IPS DF 4.7 (cell line): ENCODE measurements around the gene ATP5MC2.
"Not testable (repeated sequence)": the region's sequence is repeated elsewhere in the genome, so short reads cannot be mapped to it uniquely, and the experiment has no call there.

ENCODE experiments used
- DNase-seq: peaks from one replicate; pipeline ENCODE4 v3.0.0-alpha.2; 2013; ENCODE audit warnings: low spot score; ENCODE audit errors: extremely low read depth

Gene ATP5MC2

DNA sequence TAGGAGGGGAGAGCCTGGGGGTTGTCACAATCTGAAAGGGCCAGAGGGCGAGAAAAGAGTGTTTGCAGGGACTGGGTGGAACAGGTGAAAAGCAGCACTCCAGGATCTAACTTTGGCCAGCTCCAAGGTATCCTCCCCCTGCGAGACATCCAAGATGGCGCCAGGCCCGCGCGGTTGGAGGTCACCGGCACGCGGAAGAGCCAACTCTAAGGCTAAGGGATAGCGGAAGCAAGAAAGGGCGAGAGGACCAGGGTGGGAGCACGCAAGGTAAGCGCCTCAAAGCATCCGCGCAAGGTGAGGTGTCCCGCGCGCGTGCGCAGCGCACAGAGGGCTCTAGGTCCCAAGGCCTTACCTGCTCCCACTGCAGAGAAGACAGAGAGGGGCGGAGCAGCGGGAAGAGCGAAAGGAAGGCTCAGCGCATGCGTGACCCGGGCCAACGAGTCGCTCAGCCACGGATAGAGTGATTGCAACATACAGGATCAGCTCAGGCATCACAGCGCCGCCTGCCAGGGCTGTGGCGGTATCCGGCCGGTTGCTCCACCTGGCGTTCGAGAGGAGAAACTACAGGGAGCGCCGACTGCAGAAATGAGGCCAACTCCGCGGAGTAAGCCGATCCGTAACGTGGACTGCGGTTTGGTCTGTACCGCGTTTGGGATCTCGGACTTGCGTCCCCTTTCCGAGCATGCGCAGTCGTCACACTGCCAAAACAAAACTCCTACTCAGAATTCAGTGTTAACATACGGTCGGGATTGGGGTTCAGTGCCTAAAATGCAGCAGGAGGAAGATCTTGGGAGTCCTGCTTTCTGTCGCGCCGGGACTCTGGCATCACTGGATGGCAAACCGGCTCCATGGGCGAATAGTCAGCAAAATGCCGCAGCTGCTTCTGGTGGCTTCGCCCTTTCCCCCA lies at the start of gene ATP5MC2:
ATP5MC2 (minus strand) TSS at position 383 of the 907 bp plus-strand sequence. CDS start 3,469 bp downstream, outside the sequence.
- DNase-seq, result peak; percentile 99

DNA sequence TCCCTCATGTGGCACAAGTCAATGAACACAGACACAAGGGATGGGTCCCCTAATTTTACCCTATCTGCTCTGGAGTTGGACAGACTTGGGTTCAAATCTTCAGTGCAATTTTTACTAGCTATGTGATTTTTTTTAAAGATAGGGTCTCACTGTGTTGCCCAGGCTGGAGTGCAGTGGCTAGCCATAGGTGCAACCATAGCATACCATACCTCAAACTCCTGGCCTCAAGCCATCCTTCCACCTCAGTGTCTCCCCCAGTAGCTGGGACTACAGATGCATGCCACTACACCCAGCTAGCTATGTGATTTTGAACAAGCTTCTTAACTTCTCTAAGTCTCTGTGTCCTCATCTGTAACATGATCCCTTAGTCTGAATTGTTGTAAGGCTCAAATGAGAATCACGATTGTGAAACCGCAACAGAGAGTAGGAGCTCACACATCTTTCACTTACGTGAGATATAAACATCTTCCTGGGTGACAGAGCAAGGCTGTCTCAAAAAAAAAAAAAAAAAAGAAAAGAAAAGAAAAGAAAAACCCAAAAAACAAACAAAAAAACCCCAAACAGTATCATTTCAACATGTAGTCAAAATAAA lies 46.7 kb upstream of the ATP5MC2 start:
- DNase-seq, result no peak

DNA sequence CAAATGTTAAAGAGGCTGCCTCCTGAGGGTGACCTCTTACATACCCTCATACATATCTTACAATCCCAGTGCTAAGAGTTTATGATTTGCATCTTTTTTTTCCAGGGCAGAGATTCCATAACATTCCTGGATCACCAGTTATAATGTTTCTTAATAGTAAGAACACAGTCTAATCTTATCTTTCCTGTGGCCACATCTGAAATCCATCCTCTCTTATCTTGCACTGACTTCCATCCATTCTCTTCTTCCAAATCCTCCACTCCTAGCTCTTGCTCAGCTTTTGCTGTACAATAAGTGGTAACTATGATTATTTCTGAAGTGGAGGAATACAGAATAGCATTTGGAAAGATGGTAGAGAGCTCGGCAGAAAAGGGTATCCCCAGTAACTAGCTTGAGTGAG lies 45.1 kb upstream of the ATP5MC2 start:
- DNase-seq, result no peak

DNA sequence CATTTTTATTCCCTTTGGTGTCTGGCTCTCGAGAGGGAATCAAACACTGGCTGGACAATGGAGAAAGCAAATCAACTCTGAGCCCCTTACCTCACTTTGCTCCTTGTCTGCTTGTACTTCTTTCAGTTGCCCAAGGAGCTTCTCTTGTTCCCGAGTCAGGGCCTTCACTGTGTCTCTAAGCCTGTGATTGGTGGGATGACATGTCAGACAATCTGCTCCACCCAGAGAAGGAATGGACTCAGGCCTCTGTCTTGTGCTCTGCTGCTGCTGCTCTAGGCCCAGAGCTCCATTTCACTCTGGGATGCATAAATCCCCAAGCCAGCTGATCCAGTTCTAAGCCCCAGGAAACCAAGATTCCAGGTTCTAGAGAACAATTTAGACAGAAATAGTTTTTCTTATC lies 43.8 kb upstream of the ATP5MC2 start:
- no peak for DNase-seq

DNA sequence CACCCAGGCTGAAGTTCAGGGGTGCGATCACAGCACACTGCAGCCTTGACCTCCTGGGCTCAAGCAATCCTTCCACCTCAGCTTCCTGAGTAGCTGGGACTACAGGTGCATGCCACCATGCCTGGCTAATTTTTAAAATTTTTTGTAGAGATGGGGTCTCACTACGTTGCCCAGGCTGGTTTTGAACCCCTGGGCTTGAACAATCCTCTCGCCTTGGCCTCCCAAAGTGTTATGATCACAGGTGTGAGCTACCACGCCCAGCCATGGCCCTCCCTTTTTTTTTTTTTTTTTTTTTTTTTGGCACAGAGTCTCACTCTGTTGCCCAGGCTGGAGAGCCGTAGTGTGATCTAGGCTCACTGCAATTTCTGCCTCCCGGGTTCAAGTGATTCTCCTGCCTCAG lies 42.7 kb upstream of the ATP5MC2 start:
- DNase-seq, result not testable (repeated sequence)

DNA sequence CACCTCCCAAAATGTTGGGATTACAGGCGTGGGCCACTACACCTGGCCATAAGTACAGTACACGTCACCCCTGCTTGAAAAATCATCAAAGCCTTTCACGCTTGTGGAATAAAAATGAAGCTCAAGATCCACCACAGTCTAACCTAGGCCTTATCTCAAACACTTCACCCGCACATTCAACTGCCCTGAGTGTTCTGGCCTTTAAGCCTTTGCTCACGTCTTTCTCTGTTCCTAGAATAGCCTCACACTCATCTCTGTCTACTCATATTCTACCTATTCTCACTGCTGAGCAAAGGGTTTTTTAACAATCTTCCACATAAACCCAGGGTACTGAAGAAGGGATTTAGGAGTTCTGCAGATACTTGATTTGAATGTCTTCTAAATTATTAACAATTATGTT lies 41.4 kb upstream of the ATP5MC2 start:
- no peak for DNase-seq

DNA sequence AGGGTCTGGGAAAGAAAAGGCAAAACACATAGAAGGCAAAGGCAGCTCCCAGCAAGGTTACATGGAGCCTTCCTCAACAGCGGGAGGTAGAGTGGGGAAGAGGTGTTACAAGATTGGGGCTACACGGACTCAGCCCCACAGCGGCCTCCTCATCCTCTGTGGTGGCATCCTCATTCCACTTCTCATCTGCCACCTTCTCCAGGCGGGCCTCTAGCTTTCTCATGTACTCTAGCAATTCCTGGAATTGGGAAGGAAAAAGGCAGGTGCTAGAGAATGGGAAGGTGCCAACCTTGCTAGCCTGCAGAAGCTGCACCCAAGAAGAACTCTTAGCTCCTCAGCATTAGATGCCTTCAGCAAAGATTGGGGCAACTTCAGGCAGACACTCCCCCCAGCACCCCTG lies 38.1 kb upstream of the ATP5MC2 start:
- no peak for DNase-seq

DNA sequence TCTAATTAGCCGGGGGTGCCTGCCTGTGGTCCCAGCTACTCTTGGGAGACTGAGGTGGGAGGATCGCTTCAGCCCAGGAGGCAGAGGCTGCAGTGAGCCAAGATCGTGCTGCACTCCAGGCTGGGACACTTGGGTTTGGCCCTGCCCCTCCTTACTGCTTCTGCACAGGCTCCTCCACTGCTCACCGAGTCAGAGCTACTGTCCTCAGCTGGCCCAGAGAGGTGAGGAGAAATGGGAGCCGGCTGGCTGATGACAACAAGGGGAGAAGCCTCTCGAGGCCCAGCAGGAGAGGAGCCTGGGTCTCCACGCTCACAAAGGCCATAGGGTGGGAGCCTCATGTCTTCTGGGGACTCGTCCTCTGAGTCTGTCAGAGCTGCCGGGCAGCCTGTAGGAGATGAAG lies 37.6 kb upstream of the ATP5MC2 start:
- no peak for DNase-seq

DNA sequence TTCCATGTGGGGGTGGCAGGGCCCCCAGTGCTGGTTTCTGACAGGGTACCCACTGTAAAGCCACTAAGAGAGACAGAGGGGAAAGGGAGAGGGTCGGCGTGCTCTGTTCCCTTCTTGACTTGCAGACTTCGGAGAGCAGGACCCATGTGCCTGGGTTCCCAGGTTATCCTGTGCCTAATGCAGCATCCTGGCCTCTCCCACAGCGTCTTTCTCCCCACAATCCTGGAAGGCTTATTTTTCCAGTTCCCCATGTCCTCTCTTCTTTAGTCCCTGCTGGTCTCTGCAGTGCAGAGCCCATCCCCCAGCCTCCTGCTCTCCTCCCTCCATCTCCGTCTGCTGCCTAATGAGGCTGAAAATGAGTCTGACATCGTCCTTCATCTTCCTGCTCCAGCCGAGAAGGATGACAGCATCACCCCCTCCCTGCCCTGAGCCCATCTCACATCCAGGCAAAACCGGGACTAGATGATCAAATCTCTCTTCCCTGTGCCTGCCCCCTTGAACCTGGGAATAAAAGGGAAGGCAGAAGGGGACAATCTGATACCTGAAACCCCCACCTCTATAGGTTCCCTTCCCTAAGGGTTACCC lies 36.3 kb upstream of the ATP5MC2 start:
- DNase-seq, result no peak

DNA sequence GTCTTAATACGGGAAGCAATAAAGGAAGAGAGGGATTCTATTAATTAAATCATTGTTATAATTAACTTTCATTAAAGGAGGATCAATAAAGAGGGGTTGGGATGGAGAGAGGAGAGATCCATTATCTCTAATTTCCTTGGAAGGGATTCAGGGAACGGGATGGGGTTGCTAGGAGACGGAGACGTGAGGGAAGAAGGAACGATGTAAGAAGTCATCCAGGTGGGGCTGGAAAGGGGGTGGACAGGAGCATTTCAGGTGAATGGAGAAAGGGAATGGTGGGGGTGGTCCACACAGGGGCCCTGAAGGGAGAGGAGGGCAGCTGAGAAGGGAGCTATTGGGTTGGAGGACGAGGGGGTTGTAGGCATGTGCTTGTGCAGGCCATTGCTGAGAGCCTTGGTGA lies 34.2 kb upstream of the ATP5MC2 start:
- DNase-seq, result no peak

DNA sequence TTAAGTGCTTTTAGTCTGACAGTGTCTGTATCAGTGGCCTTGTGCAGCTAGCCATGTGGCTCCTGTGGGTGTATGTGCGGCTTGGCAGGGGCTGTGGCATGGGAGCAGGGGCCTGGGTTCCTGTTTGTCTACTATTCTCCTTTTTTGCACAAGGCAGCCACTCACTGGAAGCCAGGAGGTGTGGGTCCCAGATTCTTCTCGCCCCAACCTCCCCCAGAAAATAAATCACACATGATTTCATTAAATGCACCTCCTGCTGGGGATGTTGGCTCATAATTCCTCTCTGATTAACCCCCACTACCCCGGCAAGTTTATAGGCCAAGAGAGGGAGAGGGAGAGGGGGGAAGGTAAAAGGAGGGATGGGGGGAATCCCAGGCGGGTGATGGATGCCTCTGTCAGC lies 33.8 kb upstream of the ATP5MC2 start:
- no peak for DNase-seq

DNA sequence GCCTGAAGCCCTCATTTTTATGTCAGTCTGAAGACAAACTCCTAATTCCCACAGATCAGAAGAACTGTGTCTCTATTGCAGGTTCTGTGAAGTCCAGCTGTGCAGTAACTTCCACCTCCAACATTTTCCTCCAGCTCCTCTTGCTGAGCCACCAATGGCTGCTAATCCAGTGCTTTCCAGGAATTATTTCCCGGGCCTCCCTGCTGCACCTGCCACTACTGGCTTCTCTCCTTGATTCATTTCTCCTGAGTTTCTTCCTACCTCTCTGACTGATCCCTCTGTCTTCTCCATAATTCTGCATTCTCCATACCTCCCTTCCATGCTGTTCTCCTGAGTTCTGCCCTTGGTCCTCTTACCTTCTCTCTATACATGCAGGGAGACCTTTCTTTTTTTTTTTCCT lies 30.2 kb upstream of the ATP5MC2 start:
- no peak for DNase-seq

DNA sequence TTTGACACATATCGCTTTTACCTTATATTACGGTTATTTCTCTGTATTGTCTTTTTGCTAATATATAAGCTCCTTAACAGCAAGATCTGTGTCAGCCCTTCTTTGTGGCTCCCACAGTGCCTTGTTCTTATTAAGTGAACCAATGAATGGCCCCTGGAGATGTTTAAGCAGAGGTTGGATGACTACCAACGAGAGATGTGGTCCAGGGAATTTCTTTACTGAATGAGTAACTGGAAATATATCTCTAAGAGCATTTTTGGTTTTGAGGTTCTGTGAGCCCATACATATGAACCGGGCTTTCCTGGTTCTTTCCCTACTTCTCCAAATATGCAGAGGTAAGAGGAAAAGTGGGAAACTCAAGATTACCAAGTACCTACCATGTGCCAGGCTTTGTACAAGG lies 27.9 kb upstream of the ATP5MC2 start:
- DNase-seq, result no peak

DNA sequence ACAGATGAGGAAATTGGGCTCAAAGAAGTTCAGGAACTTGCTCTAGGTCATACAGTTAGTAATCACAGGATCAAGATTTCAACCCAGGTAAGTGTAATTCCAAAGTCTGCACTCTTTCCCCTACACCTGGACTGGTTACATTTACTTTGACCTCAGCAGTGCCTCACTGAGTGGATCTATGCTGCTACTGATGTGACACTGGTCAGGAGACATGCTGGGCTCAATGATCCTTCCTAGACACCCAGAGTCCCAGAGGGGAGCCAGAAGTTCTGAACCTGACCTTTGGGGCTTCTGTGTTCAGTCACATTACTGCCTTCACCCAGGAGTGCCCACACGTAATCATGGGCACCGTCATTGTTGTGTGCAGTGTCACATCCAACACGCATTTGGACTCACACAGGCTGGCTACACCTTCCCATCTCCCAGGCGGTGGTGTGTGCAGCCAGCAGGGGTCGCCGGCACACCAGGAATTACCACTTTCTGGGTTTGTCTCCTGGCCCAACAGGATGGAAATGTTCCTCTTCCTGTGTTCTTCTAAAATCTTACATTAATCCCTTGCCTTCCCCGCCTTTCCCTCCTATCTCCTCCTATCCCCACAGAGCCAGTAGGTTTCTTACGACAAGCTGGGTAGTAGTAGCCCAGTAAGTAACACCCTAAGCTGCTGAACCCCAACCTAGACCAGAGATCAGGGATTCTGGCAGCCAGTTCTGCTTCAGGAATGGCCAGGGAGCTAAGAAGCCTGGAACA lies 25.8 kb upstream of the ATP5MC2 start:
- DNase-seq, result peak; percentile 62

DNA sequence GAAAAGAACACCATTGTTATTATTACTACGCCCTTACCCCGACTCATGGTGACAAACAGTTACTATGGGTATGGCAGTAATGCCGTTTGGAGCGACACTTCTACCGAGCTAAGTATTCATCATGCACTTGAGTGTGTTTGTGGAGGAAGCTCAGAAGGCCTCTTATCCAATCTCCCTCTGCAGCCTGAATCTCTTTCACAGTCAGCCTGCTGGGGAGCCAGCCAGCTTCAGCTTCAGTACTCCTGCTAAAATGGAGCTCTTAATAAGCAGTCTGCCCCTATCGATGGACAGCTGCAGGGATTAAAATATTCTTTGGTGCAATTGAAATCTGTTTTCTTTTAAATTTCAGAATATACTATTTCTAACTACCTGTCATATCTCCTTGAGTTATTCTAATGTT lies 24.7 kb upstream of the ATP5MC2 start:
- DNase-seq, result no peak

DNA sequence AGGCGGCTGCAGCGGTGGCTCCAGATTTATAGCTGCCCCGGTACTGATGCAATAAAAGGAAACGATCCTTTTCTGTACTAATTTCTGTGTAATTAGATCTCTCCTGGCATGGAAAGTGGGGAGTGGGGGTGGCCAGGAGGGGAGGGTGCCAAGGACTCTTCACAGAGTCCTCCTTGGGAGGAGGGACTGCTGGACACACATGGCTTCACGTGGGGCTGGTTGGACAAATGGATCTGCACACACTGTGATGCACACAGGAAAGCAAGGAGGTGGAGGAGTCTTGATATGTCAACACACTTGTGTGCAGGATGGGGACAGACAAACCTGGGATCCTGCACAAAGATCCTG lies 23.8 kb upstream of the ATP5MC2 start:
- DNase-seq, result no peak

DNA sequence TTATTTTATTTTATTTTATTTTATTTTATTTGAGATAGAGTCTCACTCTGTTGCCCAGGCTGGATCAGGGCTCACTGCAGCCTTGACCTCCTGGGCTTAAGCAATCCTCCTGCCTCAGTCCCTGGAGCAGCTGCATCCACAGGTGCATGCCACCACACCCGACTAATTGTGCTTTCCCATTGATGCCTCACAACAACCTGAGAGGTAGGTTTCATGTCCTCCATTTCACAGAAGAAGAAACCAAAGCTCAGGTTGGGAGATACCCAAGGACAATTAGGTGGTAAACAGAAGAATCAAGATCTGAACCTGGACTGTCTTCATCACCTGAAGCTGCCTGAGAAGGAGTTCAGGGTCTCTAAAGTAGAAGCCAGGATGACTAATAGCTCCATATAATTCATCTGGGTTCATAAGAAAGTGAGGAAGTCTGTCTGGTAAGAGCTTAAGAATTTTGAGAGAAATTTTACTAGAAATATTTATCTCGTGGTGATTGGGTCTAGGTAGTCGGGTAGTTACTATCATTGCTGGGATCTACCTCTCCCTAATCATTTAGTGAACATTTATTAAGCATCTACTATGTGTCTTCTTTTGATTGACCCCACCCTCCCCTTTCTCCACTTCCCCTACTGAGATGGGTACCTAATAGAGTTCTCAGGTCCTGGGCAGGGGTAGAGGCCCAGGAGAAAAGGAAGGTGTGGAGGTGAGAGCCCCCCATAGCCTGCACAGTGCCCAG lies 23.2 kb upstream of the ATP5MC2 start:
- DNase-seq, result no peak

DNA sequence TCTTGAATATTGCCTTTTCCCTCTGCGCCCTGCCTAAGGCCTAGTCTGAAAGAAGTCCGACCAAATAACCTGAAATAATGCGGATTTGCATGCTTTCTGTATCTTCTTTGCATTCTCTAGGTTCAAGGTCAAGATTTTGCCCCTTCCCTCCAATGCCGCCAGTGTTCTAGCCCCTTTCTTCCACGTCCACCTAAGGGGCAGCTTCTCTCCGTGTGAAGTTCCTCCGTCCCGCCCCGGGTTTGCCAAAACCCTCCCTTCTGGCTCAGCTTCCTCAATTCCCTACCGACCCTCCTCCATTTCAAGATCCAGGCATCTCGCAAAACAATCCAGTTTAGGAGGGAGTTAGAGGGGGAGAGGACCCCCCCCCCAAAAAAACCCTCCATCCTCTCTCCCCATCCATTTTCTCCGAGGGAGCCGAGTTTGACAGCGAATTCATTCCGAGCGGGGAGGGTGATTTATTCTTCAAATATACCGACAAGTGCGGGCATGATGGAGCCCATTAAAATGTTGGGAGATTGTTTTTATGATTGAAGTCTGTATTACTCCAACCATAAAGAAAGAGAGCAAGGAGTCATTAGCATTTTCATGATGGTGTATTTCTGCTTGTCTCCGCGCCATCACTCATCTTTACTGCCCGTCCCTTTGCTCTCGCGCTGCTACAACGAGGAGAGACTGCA lies 20.9 kb upstream of the ATP5MC2 start:
- no peak for DNase-seq

DNA sequence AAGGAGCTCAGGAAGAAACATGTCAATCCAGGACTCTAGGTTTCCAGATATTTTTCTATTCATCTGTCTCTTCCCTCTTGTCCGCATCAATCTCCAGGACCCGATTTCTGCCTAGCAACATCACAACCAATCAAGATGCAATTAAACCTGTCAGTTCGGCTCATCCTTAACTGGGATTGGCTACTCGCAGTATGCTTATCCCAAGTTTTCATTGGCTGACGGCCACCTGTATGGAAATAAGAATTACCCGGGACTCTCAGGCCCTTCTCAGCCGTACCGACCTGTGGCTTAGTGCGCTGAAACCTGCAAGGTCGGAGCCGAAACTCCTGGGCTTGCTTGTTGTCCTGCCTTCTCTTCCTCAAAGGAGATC lies 20.4 kb upstream of the ATP5MC2 start:
- peak; percentile 91 for DNase-seq

DNA sequence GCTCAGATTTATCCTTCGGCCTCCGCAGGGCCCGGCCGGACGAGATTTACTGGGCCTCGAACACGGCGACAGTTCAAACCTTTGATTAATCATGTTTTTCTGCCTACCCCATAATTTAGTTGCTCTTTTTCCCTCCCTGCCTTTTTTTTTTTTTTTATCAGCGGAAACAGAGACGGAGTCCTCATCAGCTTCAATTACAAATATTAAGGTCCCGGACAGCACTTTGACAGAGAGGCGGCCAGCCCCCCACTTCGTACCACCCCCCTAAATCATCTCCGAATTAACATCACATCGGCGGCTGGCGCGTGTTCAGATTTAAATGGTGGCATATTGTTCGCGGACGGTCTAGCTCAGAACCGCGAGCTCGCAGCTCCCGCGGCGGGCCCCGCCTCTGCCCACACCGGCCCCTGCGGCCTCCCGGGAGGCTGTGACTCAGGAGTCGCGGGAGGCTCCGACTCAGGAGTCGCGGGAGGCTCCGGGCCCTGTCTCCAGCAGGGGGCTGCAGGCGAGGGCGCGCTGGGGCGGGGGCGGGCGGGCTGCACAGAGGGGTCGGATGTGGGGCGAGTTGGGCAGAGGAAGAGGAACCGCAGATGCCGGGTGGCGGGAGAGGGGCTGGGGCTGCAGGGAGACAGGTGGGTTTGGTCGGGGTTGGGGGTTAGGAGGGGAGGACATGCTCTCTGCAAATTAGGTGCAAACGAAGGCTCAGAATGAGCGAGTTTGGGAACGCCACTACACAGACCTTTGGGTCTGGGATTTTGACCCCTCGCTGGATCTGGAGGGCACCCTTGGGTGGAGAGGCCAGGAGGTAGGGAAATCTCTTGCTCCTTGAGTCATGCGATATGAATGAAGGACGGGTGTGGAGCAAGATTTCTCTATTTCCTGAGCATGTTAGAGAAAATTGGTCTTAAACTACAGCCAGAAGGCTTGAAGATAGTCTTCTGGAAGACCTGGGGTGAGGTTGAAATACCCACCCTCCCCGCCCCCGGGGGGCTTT lies 19.6 kb upstream of the ATP5MC2 start:
- DNase-seq, result no peak
